ENCODE data around the gene P2RY8.

The P2RY8 gene

DNA sequence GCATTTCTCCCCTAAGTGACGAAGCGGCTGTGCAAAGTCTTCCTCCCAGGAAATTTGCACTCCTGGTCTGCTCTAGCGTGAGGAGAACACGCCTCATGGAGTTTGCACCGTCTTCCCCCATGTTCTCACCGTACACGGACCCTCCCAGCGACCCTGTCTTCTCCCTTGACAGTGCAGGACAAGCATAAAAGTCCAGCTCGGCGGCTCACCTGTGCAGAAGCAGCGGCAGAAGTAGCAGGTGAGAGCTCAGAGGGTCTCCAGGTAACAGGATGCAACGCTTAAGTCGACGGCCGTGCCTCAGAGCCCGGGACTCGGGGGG lies 314 bp downstream of the P2RY8 start:
- ChIA-PET POLR2A (no interaction called here), CTCF (no interaction called here)
- no peak for DNase-seq (ENCODE audit: extremely low spot score)
- TF ChIP-seq CTBP1 (IDR thresholded peaks at IDR 0.05; ENCODE audit: borderline replicate concordance) (no peak), BHLHE40 (IDR thresholded peaks at IDR 0.05; ENCODE audit: borderline replicate concordance) (no peak), HDGF (IDR thresholded peaks at IDR 0.05; ENCODE audit: borderline replicate concordance) (no peak), SUZ12 (IDR thresholded peaks at IDR 0.05) (no peak), L3MBTL2 (conservative IDR thresholded peaks at IDR 0.05) (no peak), ELF4 (IDR thresholded peaks at IDR 0.05) (no peak), ZNF384 (IDR thresholded peaks at IDR 0.05) (no peak), FOXA1 (IDR thresholded peaks at IDR 0.05) (no peak), FOXK2 (IDR thresholded peaks at IDR 0.05) (no peak), TARDBP (IDR thresholded peaks at IDR 0.05) (no peak)

DNA sequence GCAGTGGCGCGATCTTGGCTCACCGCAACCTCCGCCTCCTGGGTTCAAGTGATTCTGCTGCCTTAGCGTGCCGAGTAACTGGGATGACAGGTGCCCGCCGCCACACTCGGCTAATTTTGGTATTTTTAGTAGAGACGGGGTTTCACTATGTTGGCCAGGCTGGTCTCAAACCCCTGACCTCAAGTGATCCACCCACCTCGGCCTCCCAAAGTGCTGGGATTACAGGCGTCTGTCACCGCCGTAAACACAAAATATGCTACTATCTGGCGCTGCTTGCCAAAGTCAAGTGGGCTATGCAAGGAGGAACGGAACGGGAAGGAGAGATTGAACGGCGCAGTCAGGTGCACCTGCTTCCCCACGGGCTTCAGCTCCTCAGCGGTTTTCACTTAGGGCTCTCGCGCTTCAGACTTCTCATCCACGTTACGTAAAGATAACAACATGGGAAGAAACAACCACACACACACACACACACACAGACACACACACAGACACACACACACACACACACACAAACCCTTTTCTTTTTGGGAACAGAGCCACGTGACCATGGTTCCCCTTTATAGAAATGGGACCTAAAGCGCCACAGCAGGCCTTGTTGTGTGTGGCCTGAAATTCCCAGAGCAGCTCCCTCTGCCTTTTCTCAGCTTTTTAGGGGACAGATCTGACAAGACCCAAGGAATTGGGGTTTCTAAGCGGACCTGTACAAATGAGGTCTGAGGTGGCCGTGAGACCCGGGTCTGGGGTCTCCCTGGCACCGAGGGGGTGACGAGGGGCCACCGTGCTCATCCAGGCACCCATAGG lies 1.5 kb downstream of the P2RY8 start:
- TF ChIP-seq ELF4 (IDR thresholded peaks at IDR 0.05) (no peak), FOXM1 (IDR thresholded peaks at IDR 0.05; ENCODE audit: borderline replicate concordance) (no peak), ARNT (IDR thresholded peaks at IDR 0.05) (no peak), ZNF384 (IDR thresholded peaks at IDR 0.05) (no peak), LEF1 (IDR thresholded peaks at IDR 0.05; ENCODE audit: borderline replicate concordance) (no peak), L3MBTL2 (conservative IDR thresholded peaks at IDR 0.05) (no peak), SP1 (IDR thresholded peaks at IDR 0.05) (no peak), BHLHE40 (IDR thresholded peaks at IDR 0.05; ENCODE audit: borderline replicate concordance) (no peak), HDGF (IDR thresholded peaks at IDR 0.05; ENCODE audit: borderline replicate concordance) (no peak), FOXK2 (IDR thresholded peaks at IDR 0.05) (no peak), SUZ12 (IDR thresholded peaks at IDR 0.05) (no peak), FOXA1 (IDR thresholded peaks at IDR 0.05) (no peak), TARDBP (IDR thresholded peaks at IDR 0.05) (no peak), CTBP1 (IDR thresholded peaks at IDR 0.05; ENCODE audit: borderline replicate concordance) (no peak), NFRKB (IDR thresholded peaks at IDR 0.05) (no peak)
- TF ChIP-seq, protein P1, sequence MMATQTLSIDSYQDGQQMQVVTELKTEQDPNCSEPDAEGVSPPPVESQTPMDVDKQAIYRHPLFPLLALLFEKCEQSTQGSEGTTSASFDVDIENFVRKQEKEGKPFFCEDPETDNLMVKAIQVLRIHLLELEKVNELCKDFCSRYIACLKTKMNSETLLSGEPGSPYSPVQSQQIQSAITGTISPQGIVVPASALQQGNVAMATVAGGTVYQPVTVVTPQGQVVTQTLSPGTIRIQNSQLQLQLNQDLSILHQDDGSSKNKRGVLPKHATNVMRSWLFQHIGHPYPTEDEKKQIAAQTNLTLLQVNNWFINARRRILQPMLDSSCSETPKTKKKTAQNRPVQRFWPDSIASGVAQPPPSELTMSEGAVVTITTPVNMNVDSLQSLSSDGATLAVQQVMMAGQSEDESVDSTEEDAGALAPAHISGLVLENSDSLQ (IDR thresholded peaks at IDR 0.05) = no peak
- DNase-seq (ENCODE audit: extremely low spot score) = no peak
- ChIA-PET CTCF (no interaction called here), POLR2A (no interaction called here)

DNA sequence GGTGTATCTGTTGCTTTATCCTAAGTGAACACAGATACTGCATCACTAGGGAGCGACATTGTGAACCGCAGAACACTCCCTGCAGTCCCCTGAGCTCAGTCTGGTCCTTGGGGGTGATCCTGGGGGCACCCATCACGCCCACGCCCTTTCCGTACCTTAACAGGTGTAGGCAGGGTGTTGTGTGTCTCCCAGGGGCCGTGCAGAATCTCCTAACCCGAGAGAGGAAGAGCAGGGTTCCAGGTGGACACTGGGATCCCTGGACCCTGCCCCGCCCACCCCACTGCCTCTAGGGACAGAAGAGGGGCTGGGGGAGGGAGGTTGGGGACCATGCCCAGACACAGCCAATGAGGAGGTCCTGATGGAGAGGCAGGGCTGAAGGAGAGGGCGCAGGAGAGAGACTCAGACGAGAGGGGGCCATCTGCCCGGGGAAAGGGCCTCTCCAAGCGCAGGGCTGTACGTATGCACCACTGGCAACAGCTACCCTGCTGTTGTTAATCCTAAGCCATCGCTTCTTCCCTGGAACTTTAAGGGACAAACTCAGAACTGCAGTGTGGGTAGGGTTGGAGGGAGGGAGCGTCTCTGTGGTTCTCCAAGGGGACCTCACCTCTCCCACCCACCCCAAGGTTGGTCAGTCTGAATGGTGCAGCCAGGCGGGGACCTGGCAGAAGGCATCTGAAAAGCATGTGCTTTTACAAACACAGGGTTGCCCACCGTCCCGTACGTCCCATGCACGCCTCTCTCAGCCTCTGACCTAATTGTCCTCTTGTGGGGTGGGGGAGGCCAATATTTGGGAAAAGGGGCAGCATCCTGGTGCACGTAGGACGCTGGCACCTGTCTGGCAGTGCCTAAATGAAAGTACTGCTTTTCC lies 2.5 kb downstream of the P2RY8 start:
- no peak for DNase-seq (ENCODE audit: extremely low spot score)
- ChIA-PET CTCF (no interaction called here), POLR2A (no interaction called here)
- TF ChIP-seq ARNT (IDR thresholded peaks at IDR 0.05) = no peak
- TF ChIP-seq LEF1 (IDR thresholded peaks at IDR 0.05; ENCODE audit: borderline replicate concordance) = no peak
- TF ChIP-seq HDGF (IDR thresholded peaks at IDR 0.05; ENCODE audit: borderline replicate concordance) = no peak
- TF ChIP-seq, protein P1 (IDR thresholded peaks at IDR 0.05) = no peak
- no peak for TF ChIP-seq ELF4 (IDR thresholded peaks at IDR 0.05)
- TF ChIP-seq FOXM1 (IDR thresholded peaks at IDR 0.05; ENCODE audit: borderline replicate concordance) = no peak
- no peak for TF ChIP-seq SUZ12 (IDR thresholded peaks at IDR 0.05)
- no peak for TF ChIP-seq ZNF384 (IDR thresholded peaks at IDR 0.05)
- no peak for TF ChIP-seq TARDBP (IDR thresholded peaks at IDR 0.05)
- no peak for TF ChIP-seq CTBP1 (IDR thresholded peaks at IDR 0.05; ENCODE audit: borderline replicate concordance)
- no peak for TF ChIP-seq FOXA1 (IDR thresholded peaks at IDR 0.05)
- no peak for TF ChIP-seq L3MBTL2 (conservative IDR thresholded peaks at IDR 0.05)

DNA sequence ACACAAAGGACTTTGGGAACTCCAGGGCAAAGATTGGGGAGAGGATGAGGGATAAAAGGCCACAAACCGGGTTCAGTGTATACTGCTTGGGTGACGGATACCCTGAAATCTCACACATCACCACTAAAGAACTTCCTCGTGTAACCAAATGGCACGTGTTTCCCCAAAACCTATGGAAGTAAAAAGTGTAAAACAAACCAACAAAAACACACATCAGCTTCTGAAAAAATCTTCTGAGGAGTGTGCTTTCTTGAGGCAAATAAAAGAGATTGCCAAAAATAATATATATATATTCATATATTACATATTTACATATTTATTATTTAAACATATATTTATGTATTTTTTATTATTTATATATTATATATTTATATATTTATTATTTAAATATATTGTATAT lies 3.9 kb downstream of the P2RY8 start:
- ChIA-PET POLR2A (no interaction called here), CTCF (no interaction called here)
- no peak for DNase-seq (ENCODE audit: extremely low spot score)
- TF ChIP-seq FOXK2 (IDR thresholded peaks at IDR 0.05) (no peak), BHLHE40 (IDR thresholded peaks at IDR 0.05; ENCODE audit: borderline replicate concordance) (no peak), HDGF (IDR thresholded peaks at IDR 0.05; ENCODE audit: borderline replicate concordance) (no peak), L3MBTL2 (conservative IDR thresholded peaks at IDR 0.05) (no peak), SP1 (IDR thresholded peaks at IDR 0.05) (no peak)

DNA sequence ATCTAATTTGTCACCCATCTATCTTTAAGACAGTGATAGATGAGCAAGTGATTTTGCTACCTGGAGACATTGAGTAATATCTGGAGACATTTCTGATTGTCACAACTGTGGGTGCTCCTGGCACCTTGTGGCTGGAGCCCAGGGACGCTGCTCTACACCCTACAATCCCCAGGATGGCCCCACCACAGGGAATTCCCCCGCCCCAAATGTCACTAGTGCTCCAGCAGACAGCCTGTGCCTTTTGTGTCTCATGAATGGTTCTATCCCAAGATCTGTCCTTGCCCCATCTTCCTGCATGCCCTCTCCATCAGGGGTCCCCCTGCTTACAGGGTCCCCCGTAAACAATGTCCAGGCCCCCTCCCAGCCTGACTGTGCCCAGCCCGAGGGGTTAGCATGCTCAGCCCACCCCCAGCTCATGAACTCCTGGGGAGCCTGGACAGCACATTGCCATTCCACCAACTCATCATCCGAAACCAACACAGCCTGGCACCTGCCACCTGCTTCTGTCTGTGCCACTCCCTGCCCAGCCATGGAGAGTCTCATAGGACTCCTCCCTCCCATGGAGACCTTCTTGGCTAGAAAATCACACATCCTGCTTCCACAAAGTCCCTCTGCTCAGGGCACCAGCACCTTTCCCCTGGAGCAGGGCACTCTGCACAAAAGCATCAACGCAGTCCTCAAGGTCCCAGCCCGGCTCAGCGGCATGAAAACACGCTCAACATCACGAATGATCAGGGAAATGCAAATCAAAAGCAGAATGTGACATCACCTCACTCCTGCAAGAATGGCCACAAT lies 5.7 kb downstream of the P2RY8 start:
- TF ChIP-seq, protein P1 (IDR thresholded peaks at IDR 0.05) = no peak
- TF ChIP-seq FOXA1 (IDR thresholded peaks at IDR 0.05) (no peak), SUZ12 (IDR thresholded peaks at IDR 0.05) (no peak), CTBP1 (IDR thresholded peaks at IDR 0.05; ENCODE audit: borderline replicate concordance) (no peak), TARDBP (IDR thresholded peaks at IDR 0.05) (no peak), BHLHE40 (IDR thresholded peaks at IDR 0.05; ENCODE audit: borderline replicate concordance) (no peak), FOXK2 (IDR thresholded peaks at IDR 0.05) (no peak), ARNT (IDR thresholded peaks at IDR 0.05) (no peak), NFRKB (IDR thresholded peaks at IDR 0.05) (no peak), SP1 (IDR thresholded peaks at IDR 0.05) (no peak), HDGF (IDR thresholded peaks at IDR 0.05; ENCODE audit: borderline replicate concordance) (no peak), FOXM1 (IDR thresholded peaks at IDR 0.05; ENCODE audit: borderline replicate concordance) (no peak), LEF1 (IDR thresholded peaks at IDR 0.05; ENCODE audit: borderline replicate concordance) (no peak), ZNF384 (IDR thresholded peaks at IDR 0.05) (no peak), L3MBTL2 (conservative IDR thresholded peaks at IDR 0.05) (no peak), ELF4 (IDR thresholded peaks at IDR 0.05) (no peak)
- CTCF ChIA-PET = no interaction called here
- POLR2A ChIA-PET = no interaction called here
- no peak for DNase-seq (ENCODE audit: extremely low spot score)
